NCI-H774 (cell line): ENCODE measurements around the gene PHF2.

Experiments used
- DNase-seq: peaks from one replicate; lab custom pipeline; 2025; lab: John Stamatoyannopoulos, UW

The PHF2 gene

DNA sequence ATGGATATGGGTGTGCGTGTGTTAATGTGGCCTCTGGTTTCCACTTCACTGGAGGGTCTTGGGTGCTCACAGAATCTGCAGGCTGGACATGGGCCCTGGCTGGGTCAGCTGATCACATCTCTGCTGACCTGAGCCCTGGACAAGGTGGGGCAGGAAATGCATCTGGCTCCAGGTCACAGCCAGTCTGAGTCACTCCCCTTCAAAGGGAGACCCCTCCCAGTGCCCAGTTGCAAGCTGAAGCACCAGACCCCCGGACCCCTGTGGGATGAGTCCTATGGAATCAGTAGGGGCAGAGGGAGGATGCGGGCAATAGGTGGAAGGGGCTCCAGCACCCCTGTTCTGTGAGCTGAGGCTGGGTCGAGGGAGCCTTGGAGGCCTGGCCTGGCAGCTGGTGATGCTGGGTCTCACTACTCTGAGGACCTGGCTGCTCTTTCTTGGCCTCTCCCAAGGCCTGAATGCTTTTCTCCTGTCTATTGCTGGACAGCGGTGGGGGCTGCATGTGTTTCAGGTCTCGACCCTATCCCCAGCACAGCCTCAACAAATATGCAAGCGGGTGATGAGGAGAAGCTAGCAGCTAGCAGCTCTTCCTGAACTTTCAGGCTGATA is 54.5 kb downstream of the PHF2 start:
- no peak for DNase-seq

DNA sequence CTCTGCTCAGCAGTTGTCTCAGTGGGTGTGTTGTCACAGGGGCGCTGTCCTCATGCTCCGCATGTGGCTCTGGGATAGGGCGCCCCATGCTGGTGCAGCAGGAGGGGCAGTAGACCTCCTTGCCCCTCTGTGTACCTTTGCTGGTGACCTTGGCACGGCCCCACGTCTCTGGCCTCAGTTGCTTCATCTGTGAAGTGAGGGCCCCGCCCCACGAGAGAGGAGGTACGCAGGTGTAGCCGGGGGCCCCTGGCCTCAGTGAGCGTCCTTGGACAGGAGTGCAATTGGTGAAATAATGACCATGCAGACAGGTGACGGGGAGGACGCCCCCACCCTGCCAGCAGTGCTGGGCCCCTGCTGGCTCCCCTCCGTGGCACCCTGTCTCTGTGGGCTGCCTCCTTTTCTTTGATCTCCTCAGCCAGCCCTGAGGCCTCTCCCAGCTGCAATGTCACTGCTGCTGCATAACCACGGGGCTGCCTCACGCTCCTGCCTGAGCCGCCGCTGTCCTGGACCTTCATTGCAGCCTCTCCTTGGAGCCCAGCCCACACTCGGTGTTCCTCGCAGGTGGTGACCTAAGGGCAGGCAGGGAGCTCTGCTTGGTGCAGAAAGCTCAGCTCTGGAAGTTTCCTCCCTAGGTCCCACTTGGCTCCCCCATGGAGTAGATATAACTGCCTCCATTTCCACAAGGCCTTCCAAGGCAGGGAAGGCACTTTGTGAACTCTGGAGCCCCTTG is 57.3 kb downstream of the PHF2 start:
- DNase-seq, result no peak

- no peak for DNase-seq
These were observed 58.2 kb downstream of the PHF2 start for GRCh38 chr9:93634311-93635185.

GRCh38 chr9:93635186-93636107 is 59.1 kb downstream of the PHF2 start:
- DNase-seq, result no peak

DNA sequence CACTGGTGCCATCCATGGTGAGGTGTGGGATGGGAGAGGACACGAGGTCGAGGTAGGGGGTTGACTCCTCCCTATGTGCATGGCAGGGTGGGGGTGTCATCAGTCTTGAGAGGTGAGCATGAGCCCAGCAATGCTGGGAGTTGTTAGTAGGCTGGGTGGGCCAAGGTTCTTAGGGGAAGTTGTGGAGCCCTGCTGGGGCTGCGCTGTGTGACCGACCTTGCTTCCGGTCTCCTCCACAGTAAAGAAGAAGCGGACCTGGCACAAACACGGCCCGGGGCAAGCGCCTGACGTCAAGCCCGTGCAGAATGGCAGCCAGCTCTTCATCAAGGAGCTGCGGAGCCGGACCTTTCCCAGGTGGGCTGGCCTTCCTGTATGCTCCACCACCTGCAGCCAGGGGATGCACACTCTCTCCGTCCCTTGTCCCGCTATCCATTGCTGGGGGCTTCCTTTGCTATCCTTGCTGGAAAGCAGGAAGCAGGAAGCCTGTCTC is 59.8 kb downstream of the PHF2 start:
- no peak for DNase-seq

GRCh38 chr9:93636667-93637066 is 60.3 kb downstream of the PHF2 start:
- DNase-seq, result no peak

DNA sequence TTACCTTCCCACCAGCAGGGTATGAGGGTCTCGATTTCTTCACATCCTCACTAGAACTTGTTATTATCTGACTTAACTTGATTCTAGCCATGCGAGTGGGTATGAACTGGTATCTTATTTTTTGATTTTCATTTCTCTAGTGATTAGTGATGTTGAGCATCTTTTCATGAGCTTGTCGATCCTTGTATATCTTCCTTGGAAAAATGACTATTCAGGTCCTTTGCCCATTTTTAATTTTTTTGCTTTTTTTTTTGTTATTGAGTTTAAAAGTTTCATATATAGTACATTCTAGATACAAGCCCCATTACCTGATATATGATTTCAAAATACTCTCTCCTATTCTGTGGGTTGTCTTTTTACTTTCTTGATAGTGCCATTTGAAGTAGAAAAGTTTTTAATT is 61.5 kb downstream of the PHF2 start:
- no peak for DNase-seq

GRCh38 chr9:93640027-93640426 is 63.6 kb downstream of the PHF2 start:
- DNase-seq, result no peak

DNA sequence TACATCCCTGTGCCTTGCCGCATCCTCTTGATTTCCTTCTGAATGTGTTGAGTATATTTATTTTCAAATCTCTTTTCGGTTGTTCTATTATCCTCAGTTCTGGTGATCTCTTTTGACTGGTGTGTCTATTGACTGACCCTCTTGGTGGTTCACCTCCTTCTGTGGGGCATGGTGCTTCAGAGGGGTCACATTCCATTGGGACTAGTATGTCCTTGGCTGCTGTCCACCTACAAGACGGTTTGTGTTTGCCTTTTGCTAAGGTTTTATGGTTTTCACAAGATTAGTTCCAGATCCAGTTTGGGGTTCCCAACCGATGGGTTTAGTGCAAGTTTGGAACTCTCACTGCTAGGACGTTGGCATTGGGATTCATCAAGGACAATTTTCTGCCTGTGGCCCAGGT is 66.6 kb downstream of the PHF2 start:
- DNase-seq, result no peak

DNA sequence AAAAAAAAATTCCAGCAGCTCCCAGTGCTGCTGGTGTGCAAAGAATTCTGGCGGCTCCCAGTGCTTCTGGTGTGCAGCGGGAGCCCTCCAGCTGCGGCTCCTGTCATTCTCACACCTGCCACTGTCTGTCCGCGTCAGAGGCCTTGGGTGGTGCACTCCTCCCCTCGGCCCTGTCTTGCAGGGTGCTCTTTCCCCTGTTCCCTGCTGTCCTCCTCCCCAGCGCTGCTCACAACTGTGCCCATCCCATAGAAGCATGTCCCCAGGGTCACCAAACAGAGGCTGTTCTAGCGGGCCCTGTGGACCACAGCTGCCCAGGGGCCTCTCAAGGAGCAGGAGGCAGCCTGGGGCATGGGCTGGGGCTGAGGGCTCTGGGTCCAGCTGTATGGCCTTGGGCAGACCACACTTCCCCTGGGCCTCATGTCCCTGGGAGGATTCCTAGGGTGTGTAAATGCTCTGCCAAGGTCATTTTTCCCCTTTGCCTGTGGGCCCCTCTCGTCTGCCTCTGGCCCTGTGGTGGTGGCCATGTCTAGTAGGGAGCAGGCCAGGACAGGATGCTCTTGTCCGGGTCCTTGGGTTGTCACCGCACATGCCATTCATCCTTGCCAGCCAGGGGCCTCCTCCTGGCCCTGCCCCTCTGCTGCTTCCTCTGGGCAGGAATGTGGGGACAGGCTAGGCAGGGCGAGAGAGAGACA is 68.2 kb downstream of the PHF2 start:
- DNase-seq, result no peak

DNA sequence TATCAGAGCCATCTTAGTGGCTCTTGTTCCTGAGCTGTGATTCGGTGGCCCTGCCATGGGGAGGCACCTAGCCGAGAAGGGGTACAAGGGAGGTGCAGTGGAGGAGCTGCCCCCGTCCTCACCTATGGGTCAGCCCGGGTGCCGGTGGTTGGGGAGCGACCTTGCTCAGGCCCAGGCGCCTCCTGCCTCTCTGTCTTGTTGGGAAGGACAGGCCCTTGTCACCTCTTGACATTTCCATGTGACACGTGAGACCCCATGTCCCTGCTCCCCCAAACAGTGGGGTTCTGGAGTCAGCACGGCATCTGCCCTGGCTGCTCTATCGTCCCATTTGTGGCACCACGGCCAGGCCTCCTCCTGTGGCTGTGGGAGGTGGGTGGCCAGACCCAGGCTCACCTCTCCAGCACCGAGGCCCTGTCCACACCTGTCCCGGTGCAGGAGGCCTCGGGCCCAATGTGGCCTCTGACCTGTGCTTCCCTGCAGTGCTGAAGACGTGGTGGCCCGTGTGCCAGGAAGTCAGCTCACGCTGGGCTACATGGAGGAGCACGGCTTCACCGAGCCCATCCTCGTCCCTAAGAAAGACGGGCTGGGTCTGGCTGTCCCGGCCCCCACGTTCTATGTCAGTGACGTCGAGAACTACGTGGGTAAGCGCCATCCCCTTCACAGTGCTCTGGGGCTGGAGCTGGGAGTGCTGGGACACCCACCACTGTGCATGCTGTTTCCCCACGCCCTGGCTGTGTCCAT is 68.9 kb downstream of the PHF2 start:
- no peak for DNase-seq

DNA sequence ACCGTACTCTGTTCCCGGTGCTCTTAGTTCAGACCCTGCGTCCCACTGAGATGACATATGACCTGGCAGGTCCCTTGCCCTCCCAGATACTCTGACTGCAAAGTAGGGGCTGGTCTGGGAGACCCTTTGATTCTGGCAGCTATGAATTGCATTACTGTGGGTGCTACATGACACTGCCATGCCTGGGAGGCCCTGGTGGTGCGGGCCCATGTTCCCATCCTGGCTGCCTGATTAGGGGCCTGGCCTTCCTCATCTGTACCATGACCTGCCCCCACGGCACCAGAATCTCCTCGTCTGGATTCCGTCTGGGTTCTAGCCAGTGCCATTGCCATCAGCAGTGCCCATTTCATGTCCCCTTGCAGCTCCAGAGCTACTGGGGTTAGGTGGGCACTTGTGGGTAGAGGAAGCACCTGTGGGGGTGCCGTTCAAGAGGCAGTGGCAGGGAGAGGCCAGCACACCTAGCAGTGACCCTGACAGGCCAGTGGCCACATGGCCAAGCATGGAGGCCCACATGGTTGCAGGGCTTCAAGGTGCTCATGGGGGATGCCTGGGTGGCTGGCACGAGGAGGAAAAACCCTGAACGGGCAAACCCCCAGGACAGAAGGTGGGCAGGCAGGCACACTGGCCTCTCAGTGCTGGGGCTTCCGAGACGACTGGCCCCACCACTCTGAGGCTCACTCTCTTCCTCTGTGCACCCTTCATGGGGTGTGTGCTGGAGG is 69.7 kb downstream of the PHF2 start:
- DNase-seq, result no peak

DNA sequence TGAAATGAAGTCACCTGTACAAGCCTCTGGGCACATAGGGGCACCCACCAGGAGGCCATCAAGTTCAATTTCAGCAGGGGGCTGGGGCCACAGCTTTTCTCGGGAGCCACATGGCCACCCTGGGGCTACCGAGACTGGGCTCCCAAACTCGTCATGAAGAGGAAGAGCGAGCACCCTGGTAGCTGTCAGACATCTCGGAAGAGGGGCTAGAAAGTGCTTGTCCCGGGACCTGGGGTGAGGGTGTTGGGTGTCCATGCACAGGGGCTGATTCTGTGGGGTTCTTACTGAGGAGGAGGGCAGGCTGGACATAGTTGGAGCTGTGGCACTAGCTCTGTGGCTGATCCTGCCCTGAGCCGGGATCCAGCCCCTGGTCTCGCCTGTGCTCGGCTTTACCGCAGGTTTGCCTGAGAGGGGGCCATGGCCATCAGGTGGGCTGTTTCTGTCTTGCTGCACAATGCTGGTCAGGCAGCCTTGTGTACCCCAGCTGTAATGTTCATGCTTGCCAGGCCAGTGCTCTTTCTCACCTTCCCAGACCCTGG is 70.3 kb downstream of the PHF2 start:
- no peak for DNase-seq

DNA sequence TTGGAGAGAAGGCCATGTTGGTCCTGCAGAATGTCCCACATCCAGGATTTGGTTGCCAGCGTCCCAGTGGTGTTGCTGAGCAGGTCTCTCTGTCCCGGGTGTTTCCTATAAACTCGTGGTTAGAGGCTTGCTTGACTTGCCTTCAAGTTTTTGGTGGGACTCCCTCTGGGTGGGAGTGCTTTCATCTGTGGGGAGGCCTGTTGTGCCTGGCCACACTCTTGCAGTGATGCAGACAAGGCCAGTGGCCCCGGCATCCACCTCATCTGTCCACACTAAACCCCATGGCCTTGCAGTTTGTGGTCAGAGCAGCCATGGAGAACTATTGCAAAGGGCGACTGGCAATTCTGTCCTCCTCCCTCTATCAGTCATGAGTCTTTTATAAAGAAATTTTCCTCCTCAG is 71.8 kb downstream of the PHF2 start:
- DNase-seq, result no peak

- DNase-seq, result no peak
These were observed 72.5 kb downstream of the PHF2 start for GRCh38 chr9:93648836-93649235.

DNA sequence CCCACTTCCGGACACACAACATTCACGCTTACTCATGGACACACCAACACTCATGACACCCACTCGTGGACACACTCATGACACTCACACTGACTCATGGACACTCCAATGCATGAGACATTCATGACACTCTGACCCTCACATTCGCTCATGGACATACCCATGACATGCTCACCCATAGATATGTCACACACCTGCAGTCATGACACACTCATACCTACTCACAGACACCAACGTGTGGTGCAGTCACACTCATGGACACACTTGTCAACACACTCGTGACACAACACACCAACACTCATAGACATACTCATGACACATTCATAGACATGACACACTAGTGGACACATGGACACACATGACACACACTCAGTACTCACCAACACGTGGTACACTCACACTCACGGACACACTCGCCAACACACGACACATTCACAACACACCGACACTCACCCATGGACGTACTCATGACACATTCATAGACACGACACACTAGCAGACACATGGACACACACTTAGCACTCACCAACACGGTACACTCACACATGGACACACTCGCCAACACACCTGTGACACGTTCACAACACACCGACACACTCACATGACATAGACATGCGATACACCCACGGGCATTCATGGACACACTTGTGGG is 73.4 kb downstream of the PHF2 start:
- no peak for DNase-seq

DNA sequence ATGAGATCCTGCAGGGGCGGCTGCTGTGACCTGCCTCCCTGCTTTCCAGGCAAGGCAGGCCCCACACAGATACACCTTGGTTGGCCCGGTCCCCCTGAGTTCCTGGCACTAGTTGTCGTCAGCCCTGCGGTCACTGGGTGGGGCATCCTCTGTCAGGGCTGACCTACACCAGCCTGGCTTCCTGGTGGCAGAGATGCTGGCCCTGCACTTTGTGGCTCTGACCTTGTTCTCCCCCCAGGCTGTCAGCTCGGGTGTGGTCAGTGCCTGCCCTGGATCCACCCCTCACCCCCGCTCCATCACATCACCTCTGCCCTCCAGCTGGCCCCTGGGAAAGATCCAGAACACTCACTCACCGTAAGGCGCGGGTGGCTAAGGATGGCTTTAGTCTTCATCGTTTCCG is 74.1 kb downstream of the PHF2 start:
- no peak for DNase-seq

DNA sequence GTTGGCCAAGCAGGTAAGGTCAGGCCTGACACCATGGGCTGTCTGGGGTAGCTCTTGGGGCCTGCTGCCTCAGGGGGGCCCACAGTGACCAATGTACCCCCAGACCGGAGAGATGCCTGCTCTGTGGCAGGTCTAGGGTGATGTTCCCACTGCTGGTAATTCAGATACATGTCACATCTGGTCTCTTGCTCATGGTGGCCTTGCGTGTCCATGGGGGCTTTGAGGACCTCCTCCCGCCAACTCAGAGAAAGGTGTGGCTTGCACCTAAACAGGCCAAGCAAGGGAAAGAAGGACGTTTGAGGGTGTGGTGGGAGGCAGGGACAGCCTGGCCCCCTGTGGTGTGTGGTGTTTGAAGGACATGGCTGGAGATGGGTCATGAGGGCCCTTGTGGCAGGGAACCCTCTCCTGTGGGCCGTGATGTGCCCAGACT is 75.2 kb downstream of the PHF2 start:
- DNase-seq, result no peak
